A549 treated with Mapracorat at 1 μM for 4 hours (cell line): ENCODE measurements around the gene MED29. TPM values are rescaled to one million over a fixed set of nuclear protein-coding genes. Genes with fewer than 3 reads are reported as not detected.

Source experiments
- total RNA-seq: library from RNA; stranded (reverse); fragments of 200-300 nt; extraction: Qiagen RNA extraction; gene quantifications from 5 replicates; pipeline ENCODE4 v1.2.3, GENCODE V29; 2022

The MED29 gene, protein sequence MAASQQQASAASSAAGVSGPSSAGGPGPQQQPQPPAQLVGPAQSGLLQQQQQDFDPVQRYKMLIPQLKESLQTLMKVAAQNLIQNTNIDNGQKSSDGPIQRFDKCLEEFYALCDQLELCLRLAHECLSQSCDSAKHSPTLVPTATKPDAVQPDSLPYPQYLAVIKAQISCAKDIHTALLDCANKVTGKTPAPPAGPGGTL
- total RNA-seq = 70.3 to 78.2 TPM (median 72.2 TPM) in 5 replicates

DNA sequence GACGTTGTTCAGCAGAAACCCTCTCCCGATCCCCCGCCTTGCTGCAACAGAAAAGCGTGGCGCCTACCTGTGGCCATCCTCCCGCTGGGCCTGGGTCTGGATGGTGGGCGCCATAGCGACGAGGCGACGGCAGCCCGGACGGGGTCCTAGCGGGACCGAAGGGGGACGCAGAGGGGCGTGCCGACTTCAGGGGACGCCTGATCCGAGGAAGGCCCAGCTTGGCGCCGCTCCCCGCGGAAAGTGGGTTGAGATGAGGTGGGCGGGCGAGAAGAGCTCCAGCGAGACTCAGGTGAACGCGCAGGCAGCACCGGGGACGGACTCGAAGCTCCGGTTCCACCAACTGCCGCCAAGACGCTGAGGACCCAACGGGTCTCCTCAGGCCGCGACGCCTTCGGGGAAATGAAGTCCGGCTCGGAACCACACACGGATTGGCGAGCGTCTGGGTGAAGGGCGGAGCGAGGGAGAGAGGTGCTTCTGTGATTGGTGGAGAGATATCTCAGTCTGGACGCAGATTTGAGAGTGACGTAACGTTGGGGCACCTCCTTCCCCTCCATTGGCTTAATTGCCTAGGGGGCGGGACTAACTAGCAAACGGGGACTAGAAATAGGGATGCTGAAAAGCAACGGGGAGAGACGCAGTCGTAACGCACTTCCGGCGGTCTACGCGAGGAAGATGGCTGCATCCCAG is at the start of gene MED29, which contains the start of gene PAF1:
Gene MED29 (plus strand): TSS at position 628 of the 687 bp plus-strand sequence. CDS start 45 bp downstream, at position 673.
Gene PAF1 (minus strand): TSS at position 356 of the 687 bp plus-strand sequence. CDS start 242 bp downstream, at position 114.

DNA sequence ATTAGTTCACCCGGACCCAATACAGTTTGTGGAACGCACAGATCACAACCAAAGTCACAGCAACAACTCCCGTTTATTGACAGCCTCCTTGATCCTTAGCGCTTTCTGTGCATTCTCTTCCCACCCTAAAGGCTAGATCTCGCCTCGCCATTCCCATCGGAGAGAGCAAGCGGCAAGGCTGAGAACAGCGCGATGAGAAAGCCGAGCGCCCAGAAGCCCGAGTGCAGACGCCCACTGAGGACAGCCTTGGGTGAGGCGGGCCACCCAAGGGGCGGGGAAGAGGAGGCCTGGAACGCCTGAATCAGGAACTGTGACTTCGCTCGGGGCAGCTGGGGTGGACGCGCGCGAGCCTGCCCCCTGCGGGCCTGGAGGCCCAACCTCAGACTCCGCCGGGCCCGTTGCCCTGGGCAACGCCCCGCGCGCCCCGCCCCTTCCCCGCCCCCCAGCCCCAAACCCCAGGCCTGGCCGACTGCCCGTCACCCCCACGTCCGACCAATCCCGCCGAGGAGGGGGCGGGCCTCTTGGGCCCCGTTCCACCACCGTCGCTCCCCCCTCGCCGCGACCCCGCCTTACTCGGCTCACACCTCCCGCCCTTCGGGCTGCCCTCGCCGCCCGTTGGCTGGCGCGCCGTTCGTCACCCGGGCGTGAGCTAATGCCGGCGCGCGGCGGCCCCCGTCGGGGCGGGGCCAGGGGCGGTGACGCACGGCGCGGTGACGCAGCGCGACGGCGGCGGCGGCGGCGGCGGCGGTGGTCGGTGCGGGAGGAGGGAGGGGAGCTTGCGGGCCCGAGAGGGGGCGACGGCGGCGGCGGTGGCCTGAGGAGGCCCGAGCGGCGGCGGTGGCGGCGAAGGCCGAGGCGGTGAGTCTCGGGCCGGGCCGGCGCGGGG is 49.2 kb upstream of the MED29 start, which contains the start of gene SAMD4B:
Gene SAMD4B (plus strand): TSS at position 703 of the 886 bp plus-strand sequence. CDS start 14,473 bp downstream, outside the sequence.

DNA sequence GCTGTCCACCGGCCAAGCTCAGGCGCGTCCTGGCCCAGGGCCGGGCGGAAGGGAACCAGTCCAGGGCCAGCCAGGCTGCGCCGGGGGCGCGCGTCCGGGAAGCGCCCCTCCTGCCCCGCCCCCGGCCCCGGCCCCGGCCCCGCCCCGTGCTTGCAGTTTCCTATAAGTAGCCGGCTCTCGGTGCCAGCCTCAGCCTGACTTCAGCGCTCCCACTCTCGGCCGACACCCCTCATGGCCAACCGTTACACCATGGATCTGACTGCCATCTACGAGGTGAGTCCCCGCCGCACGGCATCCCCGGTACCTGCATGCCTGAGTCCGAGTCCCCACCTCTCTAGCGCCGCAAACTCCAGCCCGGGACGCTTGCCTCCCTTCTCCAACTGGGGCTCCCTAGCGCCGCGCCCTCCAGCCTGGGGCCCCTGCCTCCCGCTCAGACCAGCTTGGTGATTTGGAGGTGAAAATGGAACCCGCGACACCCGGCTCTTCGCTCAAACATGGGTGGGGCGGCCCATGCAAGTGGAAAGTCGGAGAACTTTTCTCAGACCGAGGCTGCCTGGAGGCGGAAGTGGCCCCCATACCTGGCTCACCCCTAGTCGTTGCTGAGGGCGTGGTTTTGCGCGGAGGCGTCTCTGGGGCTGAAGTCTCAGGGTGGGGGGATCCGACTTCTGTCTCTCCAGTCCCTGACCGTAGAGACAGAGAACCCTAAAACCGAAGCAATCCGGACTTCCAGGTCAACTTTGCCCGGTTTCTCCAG is 15.7 kb downstream of the MED29 start, which contains the start of gene ZFP36:
Gene ZFP36 (plus strand): TSS at position 192 of the 754 bp plus-strand sequence. CDS start 58 bp downstream, at position 250.

DNA sequence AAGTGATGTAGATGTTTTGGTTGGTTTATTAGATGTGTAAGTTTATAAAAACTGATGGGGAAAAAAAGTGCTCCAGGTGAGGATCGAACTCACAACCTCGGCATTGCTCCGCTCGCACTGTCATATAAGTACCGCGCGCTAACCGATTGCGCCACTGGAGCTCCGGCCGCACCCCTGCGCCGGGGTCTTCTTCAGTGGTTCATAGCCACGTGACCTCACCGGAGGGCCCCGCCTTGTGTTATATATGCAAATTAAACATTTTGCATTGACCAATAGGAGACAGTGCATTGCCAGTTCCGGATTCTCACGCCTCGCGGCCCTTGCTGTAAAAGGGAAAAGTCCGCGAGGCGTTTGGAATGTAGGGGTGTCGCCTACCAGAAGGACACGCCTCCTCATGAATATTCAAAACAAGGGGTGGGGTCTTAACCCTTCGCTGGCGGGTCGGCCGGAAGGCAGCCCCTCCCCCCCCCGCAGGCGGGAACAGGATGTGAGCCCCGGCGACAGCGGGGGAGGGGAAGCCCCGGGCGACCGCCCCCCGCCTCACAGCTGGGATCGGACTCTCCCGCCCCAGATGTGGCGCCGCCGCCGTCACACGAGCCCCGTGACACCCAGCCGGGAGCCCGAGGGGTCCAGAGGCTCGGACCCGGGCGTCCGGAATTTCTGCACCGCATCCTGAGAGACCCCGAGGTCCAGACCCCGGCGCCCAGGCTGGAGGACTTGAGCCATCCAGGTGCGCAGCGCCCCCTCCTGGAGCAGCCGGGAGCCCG is 21.1 kb downstream of the MED29 start, which contains the start of gene PLEKHG2:
Gene PLEKHG2 (plus strand): TSS at position 570 of the 767 bp plus-strand sequence. CDS start 1,418 bp downstream, outside the sequence.

DNA sequence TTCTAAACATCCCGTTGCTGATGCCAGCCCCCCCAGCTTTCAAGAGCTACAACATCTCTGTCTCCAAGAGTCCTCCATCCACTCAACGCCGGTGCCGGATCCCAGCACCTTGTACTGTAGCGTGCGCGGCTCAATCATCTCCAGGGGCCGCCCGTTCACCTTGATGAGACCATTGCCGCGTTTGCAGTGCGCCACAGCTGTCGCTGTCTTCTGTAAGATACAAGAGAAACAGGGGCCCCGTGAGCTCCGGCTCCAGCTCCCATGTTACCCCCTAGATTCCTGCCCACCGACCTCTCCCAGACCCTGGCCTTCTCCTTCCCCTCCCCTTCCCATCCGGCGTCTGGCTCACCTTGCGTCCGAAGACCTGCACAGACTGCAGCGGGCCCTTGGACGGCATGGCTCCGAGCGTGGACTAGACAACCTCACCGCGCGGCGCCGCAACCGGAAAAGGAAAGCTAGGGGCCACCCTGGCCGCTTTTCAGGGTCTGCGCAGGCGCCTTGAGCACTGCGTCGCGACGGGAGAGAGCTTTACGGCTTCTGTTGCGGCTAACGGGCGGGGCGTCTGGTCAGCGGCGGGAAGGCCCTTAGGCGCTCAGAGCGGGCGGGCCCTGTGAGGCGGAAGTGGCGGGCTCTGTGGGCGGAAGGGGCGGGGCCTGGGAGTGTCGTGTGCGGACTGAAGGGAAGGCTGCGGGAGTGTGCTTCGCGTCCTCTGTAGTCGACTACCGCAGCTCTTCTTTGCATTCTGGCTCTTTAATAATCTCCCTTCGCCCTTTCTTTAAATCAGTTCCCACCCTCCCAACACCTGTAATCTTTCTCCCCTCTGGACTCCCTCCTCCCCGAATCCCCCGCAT is 44.5 kb downstream of the MED29 start, which contains the start of gene RPS16:
Gene RPS16 (minus strand): TSS at position 451 of the 851 bp plus-strand sequence. CDS start 54 bp downstream, at position 397.

DNA sequence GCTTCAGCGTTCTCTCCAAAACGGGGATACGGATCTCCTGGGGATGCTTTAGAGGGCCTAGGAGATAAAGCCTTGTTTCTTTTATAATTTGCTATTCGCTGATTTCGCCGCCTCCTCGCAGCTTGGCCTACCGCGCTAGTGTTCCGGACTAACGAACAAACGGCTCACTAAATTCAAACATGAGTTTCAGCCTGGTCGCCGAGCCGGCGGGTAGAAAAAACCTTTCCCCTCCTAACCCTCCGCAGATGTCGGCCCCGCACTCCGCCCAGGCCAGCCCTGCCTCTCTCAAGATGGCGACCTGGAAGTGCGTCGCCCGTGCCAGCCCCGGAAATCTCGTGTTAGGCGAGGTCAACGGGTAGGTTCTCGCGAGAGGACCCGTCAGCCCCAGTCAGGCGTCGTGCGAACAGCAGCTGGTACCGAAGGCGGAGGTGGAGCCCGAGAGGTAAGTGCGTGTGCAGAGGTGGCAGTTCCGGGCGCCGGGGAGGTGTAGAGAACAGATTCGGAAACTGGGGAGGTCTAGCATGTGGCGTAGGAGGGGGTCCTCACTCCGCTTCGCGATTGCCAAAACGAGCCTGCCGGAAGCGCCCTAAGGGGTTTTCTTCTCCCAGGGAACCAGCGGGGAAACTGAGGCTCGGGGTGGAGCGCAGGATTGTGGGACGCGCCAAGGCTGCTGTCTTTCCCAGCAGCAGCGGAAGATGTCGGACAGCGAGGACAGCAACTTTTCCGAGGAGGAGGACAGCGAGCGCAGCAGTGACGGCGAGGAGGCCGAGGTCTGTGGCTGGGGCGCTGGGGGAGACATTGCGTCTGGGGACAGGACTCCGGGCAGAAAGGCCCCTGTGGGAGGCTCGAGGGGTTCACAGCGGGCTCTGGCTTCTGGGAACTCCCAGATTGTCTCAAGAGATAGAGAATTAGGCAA is 54.3 kb downstream of the MED29 start, which contains the start of gene SUPT5H:
Gene SUPT5H (plus strand): TSS at position 387 of the 916 bp plus-strand sequence. CDS start 309 bp downstream, at position 696.

Other genes starting within 250 kb of the MED29 start
- 0.81 to 1.6 TPM (median 1.4 TPM) in 5 replicates for gene NCCRP1, start 194.4 kb upstream of the MED29 start, total RNA-seq
- gene SYCN, start 187.1 kb upstream of the MED29 start, total RNA-seq = not detected in 5 replicates
- not detected in 5 replicates for gene IFNL3, start 146.4 kb upstream of the MED29 start, total RNA-seq
- not detected in 5 replicates for gene IFNL4, start 142.5 kb upstream of the MED29 start, total RNA-seq
- gene IFNL2, start 123.0 kb upstream of the MED29 start, total RNA-seq = not detected in 5 replicates
- 0.39 TPM in 1 of 5 replicates, not detected in the others for gene IFNL1, start 95.0 kb upstream of the MED29 start, total RNA-seq
- 5.7 to 11.3 TPM (median 9.7 TPM) in 5 replicates for gene LRFN1, start 70.5 kb upstream of the MED29 start, total RNA-seq
- 0.49 to 0.59 TPM in 2 of 5 replicates, not detected in the others for gene GMFG, start 55.3 kb upstream of the MED29 start, total RNA-seq
- gene SAMD4B, start 49.0 kb upstream of the MED29 start, total RNA-seq = 116 to 175 TPM (median 166 TPM) in 5 replicates
- 69.0 to 77.2 TPM (median 74.6 TPM) in 5 replicates for gene PAF1, start 272 bp upstream of the MED29 start, total RNA-seq
- 175 to 251 TPM (median 211 TPM) in 5 replicates for gene ZFP36, start 15.5 kb downstream of the MED29 start, total RNA-seq
- gene PLEKHG2, start 21.3 kb downstream of the MED29 start, total RNA-seq = 63.4 to 106 TPM (median 88.8 TPM) in 5 replicates
- gene RPS16, start 44.6 kb downstream of the MED29 start, total RNA-seq = 6,732 to 7,787 TPM (median 7,280 TPM) in 5 replicates
- gene SUPT5H, start 54.2 kb downstream of the MED29 start, total RNA-seq = 165 to 210 TPM (median 178 TPM) in 5 replicates
- gene TIMM50, start 89.5 kb downstream of the MED29 start, total RNA-seq = 169 to 233 TPM (median 220 TPM) in 5 replicates
- 6.5 to 11.3 TPM (median 10.5 TPM) in 5 replicates for gene DLL3, start 107.6 kb downstream of the MED29 start, total RNA-seq
- gene SELENOV, start 123.8 kb downstream of the MED29 start, total RNA-seq = not detected in 5 replicates
- gene EID2B, start 141.5 kb downstream of the MED29 start, total RNA-seq = 6.6 to 10.3 TPM (median 7.9 TPM) in 5 replicates
- 32.4 to 46.0 TPM (median 44.1 TPM) in 5 replicates for gene EID2, start 148.8 kb downstream of the MED29 start, total RNA-seq
- not detected in 5 replicates for gene LGALS13, start 211.1 kb downstream of the MED29 start, total RNA-seq